C4-2B (cell line): ENCODE data around the gene ADGRB2.

ENCODE experiments used
- H3K27ac ChIP-seq: fragments of 450-650 bp; 2 replicates; pipeline ENCODE4 v1.5.1; 2017
- ZFX ChIP-seq: fragments of 450-650 bp; IDR thresholded peaks from 2 replicates; pipeline ENCODE4 v1.6.1; 2017
- TF ChIP-seq, protein P1 (sequence below): fragments of 450-650 bp; conservative IDR thresholded peaks from 2 replicates; pipeline ENCODE4 v1.5.1; 2017; ENCODE audit warnings: mild to moderate bottlenecking

ADGRB2 gene

GRCh38 chr1:31734582-31735107 lies 29.5 kb downstream of the ADGRB2 start:
- no peak overlapping the region for H3K27ac ChIP-seq
- TF ChIP-seq ZFX, result no peak
- TF ChIP-seq, protein P1, sequence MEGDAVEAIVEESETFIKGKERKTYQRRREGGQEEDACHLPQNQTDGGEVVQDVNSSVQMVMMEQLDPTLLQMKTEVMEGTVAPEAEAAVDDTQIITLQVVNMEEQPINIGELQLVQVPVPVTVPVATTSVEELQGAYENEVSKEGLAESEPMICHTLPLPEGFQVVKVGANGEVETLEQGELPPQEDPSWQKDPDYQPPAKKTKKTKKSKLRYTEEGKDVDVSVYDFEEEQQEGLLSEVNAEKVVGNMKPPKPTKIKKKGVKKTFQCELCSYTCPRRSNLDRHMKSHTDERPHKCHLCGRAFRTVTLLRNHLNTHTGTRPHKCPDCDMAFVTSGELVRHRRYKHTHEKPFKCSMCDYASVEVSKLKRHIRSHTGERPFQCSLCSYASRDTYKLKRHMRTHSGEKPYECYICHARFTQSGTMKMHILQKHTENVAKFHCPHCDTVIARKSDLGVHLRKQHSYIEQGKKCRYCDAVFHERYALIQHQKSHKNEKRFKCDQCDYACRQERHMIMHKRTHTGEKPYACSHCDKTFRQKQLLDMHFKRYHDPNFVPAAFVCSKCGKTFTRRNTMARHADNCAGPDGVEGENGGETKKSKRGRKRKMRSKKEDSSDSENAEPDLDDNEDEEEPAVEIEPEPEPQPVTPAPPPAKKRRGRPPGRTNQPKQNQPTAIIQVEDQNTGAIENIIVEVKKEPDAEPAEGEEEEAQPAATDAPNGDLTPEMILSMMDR, result no peak

GRCh38 chr1:31733389-31734219 lies 30.5 kb downstream of the ADGRB2 start:
- TF ChIP-seq ZFX, result no peak
- TF ChIP-seq, protein P1, result no peak
- H3K27ac ChIP-seq, result no peak overlapping the region

DNA sequence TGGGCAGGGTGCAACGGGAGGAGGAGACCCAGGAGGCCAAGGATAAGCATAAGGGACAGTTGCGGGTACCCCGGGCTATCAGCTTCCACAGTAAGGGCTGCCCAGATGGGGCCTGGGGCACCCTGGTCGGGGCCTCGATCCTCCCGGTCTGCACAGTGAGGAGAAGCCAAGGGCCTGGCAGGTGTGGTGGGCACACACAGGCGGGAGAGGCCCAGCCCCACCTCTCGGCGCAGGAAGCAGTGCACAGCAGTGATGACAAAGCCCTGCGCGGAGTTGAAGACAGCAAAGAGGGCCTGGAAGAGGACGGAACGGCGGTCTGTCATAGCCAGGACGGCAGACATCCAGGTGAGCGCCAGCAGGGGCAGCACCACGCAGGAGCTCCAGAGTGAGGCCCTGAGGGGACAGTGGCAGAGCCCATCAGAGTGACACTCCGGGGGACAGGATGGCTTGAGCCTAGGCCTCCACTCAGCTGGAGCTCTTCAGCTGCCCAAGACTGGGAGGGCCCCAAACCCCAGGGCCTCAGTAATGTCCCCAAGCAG lies 31.3 kb downstream of the ADGRB2 start:
- TF ChIP-seq ZFX, result no peak
- TF ChIP-seq, protein P1, result no peak
- H3K27ac ChIP-seq, result no peak overlapping the region

GRCh38 chr1:31732343-31732742 lies 31.8 kb downstream of the ADGRB2 start:
- no peak overlapping the region for H3K27ac ChIP-seq
- TF ChIP-seq, protein P1, result no peak
- TF ChIP-seq ZFX, result no peak

DNA sequence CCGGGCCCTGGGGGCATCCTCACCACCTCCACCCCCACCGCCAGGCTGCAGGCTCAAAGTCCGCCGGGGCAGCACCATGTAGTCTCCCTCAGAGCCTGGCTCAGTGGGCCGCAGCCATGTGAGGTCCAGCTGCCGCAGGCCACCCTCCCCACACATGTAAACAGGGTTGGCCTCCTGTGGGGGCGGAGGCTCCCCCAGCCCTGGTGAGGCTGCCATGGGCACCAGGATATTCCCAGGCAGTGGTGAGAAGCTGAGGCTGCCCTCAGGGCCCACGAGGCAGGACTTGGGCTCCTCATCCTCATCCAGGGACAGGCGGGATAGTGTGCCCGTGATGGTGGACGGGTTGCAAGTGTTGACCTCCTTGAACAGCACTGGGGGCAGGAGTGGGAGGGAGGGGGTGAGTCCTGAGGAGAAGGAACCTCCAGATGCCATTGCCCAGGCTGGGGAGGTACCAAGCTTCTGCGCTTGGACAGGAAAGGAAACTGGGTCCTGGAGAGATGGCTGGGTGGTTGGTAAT lies 33.0 kb downstream of the ADGRB2 start:
- TF ChIP-seq ZFX, result no peak
- TF ChIP-seq, protein P1, result no peak
- no peak overlapping the region for H3K27ac ChIP-seq

DNA sequence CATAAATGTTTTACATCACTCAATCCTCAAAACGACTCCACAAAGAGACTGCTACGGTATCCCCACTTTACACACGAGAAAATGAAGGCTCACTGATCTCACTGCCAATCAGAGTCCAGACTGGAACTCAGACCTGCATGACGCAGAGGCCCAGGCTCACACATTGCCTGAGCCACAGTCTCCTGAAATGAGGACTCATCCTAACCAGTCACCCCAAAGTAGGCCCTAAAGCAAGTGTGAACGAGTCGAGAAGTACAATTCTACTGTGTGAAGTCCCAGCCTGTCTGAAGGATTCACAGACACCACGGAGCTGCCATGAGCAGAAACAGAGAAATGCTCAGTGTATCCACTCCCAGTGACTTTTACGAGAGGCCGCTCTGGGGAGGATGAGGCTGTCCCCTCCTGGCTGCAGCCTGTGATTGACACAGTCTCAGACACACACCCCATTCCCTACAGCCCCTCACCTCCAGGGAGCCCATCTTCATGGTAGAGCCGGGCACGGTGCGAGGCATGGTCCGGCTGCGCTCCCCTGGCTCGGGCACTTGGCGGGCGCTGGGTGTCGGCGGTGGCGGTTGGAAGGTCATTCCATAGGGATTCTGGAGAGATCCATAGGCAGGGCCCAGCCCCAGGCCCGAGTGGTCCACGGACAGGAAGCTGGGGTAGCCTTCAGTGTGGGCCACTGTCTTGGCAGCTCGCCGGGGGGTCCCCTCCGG lies 33.6 kb downstream of the ADGRB2 start:
- TF ChIP-seq, protein P1, result no peak
- no peak for TF ChIP-seq ZFX
- no peak overlapping the region for H3K27ac ChIP-seq

- no peak overlapping the region for H3K27ac ChIP-seq
- TF ChIP-seq ZFX, result no peak
- TF ChIP-seq, protein P1, result no peak
Measured at GRCh38 chr1:31727849-31728248, 36.3 kb downstream of the ADGRB2 start.
